Right lobe of liver (tissue), 6 donors: Measurements from ENCODE around the gene CSNK2B. TPM values are rescaled to one million over a fixed set of nuclear protein-coding genes. Genes with fewer than 3 reads are reported as not detected.

Experiments used
- ATAC-seq, 4 donors: fragments of 200-7000 bp; cut with Tn5 transposase; one replicate each; pipeline ENCODE4 v1.9.1; 2020; ENCODE audit warnings: mild to moderate bottlenecking in 4 of 4, moderate library complexity in 4 of 4
- DNase-seq, 3 donors: peaks; one replicate each; pipeline ENCODE4 v3.0.0-alpha.2; 2020
- H3K27ac ChIP-seq, 3 donors: fragments of 200-600 bp; one replicate each; pipeline ENCODE4 v1.8.0; 2022
- H3K27me3 ChIP-seq, 2 donors: fragments of 200-600 bp; one replicate each; pipeline ENCODE4 v1.8.0; 2022
- H3K36me3 ChIP-seq, 4 donors: fragments of 200-600 bp; sonication (generic) in 1 of 4; one replicate each; pipeline versions ENCODE4 v1.5.1 to v1.8.0; 2017 to 2022; ENCODE audit warnings: control low read depth in 1 of 4
- H3K4me1 ChIP-seq, 4 donors: fragments of 200-600 bp; sonication (generic) in 1 of 4; one replicate each; pipeline versions ENCODE4 v1.5.1 to v1.8.0; 2017 to 2022; ENCODE audit warnings: control low read depth in 1 of 4
- H3K4me3 ChIP-seq, 3 donors: fragments of 200-600 bp; one replicate each; pipeline ENCODE4 v1.8.0; 2022
- H3K9me3 ChIP-seq, 4 donors: fragments of 200-600 bp; sonication (generic) in 1 of 4; one replicate each; pipeline versions ENCODE4 v1.5.1 to v1.8.0; 2017 to 2022; ENCODE audit warnings: control low read depth in 1 of 4
- CTCF ChIP-seq, 4 donors: fragments of 200-600 bp in 3 of 4; fragments of 450-650 bp in 1 of 4; IDR thresholded peaks; one replicate each; pipeline versions ENCODE4 v1.5.1 to v1.8.0; 2016 to 2022; ENCODE audit warnings: antibody characterized with exemption in 4 of 4, mild to moderate bottlenecking in 2 of 4
- POLR2A ChIP-seq: fragments of 450-650 bp; IDR thresholded peaks from one replicate; pipeline ENCODE4 v1.6.1; 2017; ENCODE audit warnings: antibody characterized with exemption, mild to moderate bottlenecking
- WGBS: methylation state at CpG from one replicate; pipeline ENCODE4 v1.1.6; 2018; ENCODE audit warnings: low coverage, low lambda C conversion rate; ENCODE audit not compliant: insufficient coverage; ENCODE audit errors: missing lambda C conversion rate; 5-methylcytosine and 5-hydroxymethylcytosine counted together
- intact Hi-C, 2 donors: fragments of 100-400 bp; cut with DNase I; formaldehyde crosslinking; loops; one replicate each; pipeline versions ENCODE4 v1.11.2 to v1.14.1; 2022
- total RNA-seq, 6 experiments: library from RNA; depleted of rRNA in 2 of 6; stranded (reverse); fragments of >200 nt in 2 of 6; fragmentation: NEBNext Ultra II Directional in 3 of 6; extraction: Animal tissue kit (Norgen Biotek cat#: 25700) in 3 of 6; gene quantifications; one replicate each; pipeline versions ENCODE4 v1.1.0 to v1.2.4, GENCODE V29; 2016 to 2023
- donor health status: DM: no; HTN: yes; CAD: no.
- donor health status: DM: no; HTN: no; CAD: no.
- donor health status: DM: no; HTN: no; CAD: no.
- donor health status: DM: no; HTN: yes; CAD: no.
- donor health status: DM: no; HTN: yes; CAD: no.

CSNK2B gene
- total RNA-seq, 6 experiments from 2014 or later = 52.5 to 171 (median 64.5) TPM

DNA sequence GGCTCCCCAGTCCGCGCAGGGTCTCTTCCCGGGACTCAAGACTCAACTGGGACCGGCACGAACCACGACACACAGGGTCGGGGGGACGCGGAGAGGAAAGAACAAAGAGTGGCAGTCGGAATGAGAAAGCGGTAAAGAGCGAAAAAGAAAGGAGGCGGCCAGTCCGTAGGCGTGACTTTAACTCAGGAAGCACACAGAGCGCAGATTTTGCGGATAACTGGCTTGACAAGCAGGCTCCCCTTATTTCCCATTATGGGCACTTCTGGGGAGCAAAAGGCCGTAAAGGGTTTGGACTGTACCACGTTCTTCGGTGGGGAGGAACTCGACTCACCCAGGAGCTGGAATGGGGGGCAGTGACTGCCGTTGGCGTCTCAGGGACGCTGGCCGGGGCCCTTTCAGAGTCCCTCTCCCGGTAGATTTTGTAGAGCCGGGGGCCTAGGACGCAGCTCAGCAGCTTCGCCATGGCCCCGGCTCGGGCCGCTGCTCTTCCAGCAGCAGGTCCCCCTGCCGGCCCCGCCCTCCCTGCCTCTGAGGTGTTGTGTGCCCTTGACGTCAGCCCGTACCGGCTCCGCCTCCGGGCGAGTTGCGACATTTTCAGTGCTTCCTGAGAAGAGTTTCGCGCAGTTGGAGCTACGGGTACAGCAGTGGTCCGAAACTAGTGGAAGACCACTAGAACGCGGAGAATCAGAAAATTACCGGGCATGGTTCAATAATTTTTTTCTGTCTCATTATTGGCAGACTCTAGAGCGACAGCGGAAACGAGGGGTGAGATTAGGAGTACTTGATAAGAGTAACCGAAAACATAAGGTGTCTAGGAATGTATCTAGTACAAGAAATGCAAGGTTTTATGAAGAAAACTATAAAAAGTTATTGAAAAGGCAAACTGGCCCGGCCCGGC is 37.2 kb downstream of the CSNK2B start, which contains the start of gene ABHD16A:
Gene ABHD16A (minus strand): TSS at position 506 of the 898 bp plus-strand sequence. CDS start 43 bp downstream, at position 463.
- TF ChIP-seq CTCF (IDR thresholded peaks at IDR 0.05) (peak in 2 of 4 donors; percentile 10 to 21), POLR2A (peak; percentile 98)
- peak; percentile 97 for ATAC-seq
- Histone ChIP-seq H3K27ac (peak within 1 kb of the TSS; percentile 95 to 98 (median 97)), H3K4me3 (peak within 1 kb of the TSS; percentile 71 to 80 (median 77)), H3K36me3 (peaks cover 0 to 20% (median 0%) of the 10 kb centered on the region in 4 donors), H3K9me3 (no peaks in the 10 kb centered on the region), H3K27me3 (no peaks in the 10 kb centered on the region), H3K4me1 (peaks cover 0 to 21% (median 11%) of the 10 kb centered on the region in 4 donors)
- peak; percentile 99 for DNase-seq
- under 1% methylated on average over 42 of the region's 54 CpGs for WGBS
- intact Hi-C loops = no loop called here

- Histone ChIP-seq H3K27ac (no peak overlapping the region), H3K4me1 (peaks cover 0 to 17% (median 10%) of the 10 kb centered on the region in 4 donors), H3K9me3 (no peaks in the 10 kb centered on the region), H3K27me3 (no peaks in the 10 kb centered on the region), H3K36me3 (no peaks in the 10 kb centered on the region), H3K4me3 (no peak overlapping the region)
- intact Hi-C loops = no loop called here
- DNase-seq (no peak), ATAC-seq (no peak)
- no peak for TF ChIP-seq POLR2A
- TF ChIP-seq CTCF (IDR thresholded peaks at IDR 0.05) = no peak
- WGBS = 93% methylated on average over 5 of the region's 6 CpGs
These were observed 40.1 kb downstream of the CSNK2B start for GRCh38 chr6:31705931-31706330.

GRCh38 chr6:31706599-31706998 is 40.7 kb downstream of the CSNK2B start, which contains the start of gene LY6G6F:
TSS of gene LY6G6F (plus strand) at chr6:31706866. CDS start at chr6:31706907, 41 bp downstream.
- 35% methylated on average over 2 of the region's 3 CpGs for WGBS
- Histone ChIP-seq H3K4me1 (peaks cover 0 to 12% (median 6%) of the 10 kb centered on the region in 4 donors), H3K4me3 (no peak within 1 kb of the TSS), H3K27me3 (no peaks in the 10 kb centered on the region), H3K36me3 (no peaks in the 10 kb centered on the region), H3K27ac (no peak within 1 kb of the TSS), H3K9me3 (no peaks in the 10 kb centered on the region)
- ATAC-seq (no peak), DNase-seq (no peak)
- intact Hi-C loops = no loop called here
- TF ChIP-seq POLR2A (no peak), CTCF (IDR thresholded peaks at IDR 0.05) (no peak)

GRCh38 chr6:31707701-31708100 is 41.8 kb downstream of the CSNK2B start:
- intact Hi-C loops = no loop called here
- Histone ChIP-seq H3K27me3 (no peaks in the 10 kb centered on the region), H3K4me1 (peaks cover 0 to 5% (median 0%) of the 10 kb centered on the region in 4 donors), H3K9me3 (no peaks in the 10 kb centered on the region), H3K27ac (no peak overlapping the region), H3K36me3 (no peaks in the 10 kb centered on the region), H3K4me3 (no peak overlapping the region)
- TF ChIP-seq CTCF (IDR thresholded peaks at IDR 0.05) (no peak), POLR2A (no peak)
- ATAC-seq = no peak
- no peak for DNase-seq
- WGBS = 100% methylated on average over 1 of the region's 10 CpGs
